SK-N-DZ (cell line): ENCODE measurements around the gene COL6A1.
"Not testable (repeated sequence)": the region's sequence is repeated elsewhere in the genome, so short reads cannot be mapped to it uniquely, and the experiment has no call there.

ENCODE experiments used
- DNase-seq: peaks from one replicate; pipeline ENCODE4 v3.0.0-alpha.2; 2015; ENCODE audit warnings: low spot score

Gene COL6A1

DNA sequence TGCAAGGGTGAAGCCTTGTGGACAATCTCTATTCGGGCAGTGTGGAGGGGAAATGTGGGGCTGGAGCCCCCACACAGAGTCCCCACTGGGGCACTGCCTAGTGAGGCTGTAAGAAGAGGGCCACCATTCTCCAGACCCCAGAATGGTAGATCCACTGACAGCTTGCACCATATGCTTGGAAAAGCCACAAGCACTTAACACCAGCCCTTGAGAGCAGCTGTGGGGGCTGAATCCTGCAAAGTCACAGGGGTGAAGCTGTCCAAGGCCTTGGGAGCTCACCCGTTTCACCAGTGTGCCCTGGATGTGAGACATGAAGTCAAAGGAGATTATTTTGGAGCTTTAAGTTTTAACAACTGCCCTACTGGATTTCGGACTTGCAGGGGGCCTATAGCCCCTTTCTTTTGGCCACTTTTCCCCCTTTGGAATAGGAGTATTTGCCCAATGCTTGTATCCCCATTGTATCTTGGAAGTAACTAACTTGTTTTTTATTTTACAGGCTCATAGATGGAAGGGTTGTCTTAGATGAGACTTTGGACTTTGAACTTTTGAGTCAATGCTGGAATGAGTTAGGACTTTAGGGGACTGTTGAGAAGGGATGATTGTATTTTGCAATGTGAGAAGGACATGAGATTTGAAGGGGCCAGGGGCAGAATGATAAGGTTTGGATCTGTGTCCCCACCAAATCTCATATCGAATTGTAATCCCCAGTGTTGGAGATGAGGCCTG is 16.3 kb upstream of the COL6A1 start:
- DNase-seq = no peak

DNA sequence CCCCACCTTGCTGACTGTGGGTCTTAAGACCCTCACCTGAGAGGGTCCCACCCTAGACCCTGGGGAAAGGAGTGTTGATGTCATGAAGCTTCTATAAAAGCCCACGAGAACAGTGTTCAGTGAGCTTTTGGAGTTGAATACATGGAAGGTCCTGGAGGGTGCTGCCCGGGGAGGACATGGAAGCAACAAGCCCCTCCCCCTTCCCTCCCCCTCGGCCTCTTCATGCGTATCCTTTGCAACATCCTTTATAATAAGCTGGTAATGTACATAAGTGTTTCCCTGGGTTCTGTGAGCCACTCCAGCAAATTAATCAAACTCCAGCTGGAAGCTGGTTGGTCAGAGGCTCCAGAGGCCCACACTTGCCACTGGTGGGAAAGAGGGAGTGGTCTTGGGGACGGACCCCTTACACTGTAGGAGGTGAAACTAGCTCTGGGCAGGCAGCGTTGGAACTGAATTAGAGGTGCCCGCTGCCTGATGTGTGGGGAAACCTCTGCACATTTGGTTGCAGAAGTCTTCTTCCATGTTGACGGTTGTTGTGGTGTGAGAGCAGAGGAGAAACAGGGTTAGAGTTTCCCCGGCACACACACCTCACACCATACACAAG is 14.7 kb upstream of the COL6A1 start:
- no peak for DNase-seq

DNA sequence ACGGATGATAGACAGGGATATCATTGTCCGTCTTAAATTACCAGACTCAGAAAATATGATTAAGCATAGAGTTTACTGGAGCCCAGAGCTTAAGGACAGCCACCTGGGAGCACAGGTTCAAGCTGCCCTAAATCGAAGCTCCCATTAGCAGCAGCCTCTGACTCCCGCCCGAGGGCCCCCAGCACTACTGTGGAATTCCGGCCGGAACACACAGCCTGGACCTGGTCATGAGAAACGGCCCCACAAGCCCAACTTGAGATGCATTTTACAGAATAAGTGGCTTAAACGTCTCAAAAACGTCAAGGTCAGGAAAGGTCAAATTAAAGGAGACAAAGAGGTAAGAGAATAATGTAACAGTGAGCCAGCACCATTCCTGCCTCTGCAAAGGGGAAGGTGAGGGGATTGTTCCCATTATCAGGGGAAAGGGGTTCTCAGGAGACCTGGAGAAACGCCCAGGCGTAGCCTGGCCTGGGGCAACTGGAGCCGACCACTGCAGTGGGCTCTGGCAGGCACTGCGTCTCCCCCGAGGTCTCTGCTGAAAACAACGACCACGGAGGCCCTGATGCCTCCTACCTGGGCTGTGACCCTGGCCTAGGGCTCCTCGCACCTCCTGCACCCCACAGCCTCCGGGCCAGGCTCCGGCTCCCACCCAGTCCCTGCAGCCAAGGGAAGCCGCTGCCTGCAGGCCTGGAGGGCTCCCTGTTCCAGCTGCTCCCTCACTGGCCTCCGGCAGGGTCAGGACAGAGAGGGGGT is 11.5 kb upstream of the COL6A1 start:
- DNase-seq = no peak

DNA sequence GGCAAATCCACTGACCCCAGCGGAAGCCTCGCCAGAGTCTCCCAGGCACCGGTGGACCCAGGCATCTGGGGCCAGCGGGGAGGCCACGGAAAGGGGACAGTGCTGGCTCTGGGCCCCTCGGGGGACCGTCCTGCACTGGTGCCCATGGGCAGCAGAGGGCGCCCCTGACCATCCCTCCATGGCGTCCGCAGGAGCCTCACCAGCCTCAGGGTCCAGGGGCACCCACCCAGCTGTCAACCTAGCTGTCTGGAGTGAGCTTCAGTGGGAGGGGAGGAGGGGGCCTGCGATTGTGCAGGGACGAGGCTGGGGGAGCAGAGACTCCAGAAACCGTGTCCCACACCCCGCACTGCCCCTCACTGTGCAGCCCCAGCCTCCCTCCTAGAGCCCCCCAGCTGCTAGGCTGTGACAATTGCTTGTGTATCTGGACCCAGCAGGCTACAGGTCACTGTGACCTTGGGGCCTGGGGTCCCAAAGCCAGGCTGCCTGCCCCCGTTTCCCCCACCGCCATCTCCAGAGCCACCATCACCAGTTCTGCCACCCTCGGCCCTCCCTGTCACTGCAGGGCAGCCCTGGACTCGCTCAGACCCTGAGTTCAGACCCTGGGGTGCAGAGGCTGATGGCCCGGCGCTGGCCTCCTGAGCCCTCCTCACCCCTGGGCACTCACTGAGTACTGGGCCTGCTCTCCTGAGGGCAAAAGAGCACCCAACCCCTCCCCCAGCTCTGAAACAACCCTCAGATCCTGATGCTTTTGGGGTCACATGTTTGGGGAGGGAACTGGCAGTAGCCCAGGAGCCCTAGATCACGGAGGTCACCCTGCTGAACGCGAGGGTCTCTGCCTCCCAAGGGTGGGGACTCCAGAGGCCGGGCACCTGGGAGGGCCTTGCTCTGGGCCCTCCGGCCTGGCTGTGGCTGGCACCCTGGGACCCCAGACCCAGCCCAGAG is 10.6 kb upstream of the COL6A1 start:
- DNase-seq = peak; percentile 68

- DNase-seq = peak; percentile 67
These were observed 9.8 kb upstream of the COL6A1 start for GRCh38 chr21:45971616-45972352.

DNA sequence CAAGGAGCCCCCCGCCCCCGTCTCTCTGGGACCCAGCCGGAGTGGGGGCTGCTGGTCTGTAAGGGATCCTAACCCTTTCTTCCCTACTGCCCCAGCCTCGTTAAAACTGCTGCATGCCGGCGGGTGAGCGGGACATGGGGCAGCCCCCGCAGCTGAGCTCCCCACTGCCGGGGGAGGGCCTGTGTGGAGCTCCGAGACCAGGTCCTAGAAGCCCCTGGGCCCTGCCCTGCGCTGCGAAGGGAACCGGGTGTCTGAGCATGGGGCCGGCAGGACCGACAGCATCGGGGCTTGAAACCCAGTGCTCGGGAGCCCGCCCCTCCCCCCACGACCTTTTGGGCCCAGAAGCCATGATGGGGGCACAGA is 9.2 kb upstream of the COL6A1 start:
- no peak for DNase-seq

DNA sequence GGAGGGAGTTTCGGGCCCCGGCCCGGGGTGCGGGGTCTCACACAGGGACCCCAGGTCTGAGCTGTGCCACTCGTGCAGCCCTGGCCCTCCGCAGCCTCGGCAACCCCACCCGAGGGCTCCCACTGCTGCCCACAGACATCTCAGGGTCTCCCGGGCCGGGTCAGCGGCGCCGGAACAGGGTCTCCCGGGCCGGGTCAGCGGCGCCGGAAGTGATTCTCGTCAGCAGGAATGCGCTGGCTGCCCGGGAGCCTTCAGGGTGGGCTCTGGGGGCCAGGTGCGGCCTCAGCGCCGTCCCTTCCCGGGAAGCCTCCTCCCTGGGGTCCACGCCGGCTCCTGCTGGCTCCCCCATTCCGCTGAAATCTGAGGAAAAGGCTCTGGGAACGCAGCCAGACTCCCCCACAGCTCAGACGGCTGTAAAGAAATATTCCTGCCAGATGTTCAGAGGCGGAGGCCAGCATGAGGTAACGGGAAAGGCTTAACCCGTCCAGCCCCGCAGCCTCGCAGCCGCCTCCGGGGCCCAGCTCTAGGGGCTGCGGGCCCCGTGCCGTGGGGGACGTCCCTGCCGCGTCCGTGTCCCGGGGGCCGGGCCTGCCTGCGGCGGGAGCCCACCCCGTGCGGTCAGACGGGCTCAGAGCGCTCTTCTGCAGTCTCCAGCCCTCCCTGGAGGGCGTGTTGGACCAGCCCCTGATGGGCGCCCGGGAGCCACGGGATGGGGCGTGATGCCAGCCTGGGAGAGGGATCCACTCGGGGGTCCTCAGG is 8.7 kb upstream of the COL6A1 start:
- DNase-seq = no peak

DNA sequence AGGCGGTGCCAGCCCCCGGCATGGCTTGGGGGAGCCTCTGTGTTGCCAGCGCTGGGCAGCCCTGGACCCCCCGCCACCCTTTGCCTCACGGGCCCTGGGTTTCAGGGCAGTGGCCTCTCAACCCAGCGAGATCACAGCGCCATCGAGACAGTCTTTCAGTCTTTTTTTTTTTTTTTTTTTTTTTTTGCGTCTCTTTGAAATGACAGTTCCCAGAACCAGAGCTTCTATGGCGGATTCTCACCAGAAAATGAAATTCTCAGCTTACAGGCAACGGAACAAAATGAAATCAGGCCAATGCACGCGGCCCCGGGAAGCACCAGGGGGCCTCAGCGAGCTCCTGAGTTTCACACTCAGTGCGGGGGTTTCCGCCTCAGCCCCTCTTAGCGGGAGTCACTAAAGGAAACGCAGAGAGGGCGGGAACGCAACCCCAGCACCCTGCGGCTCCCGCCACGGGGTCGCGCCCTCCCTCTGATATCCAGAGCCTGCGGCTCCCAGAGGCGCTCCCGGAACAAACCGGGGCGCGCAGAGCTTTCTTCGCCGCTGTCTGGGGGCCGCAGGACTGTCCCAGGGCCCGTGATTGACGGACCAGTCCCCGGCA is 8.0 kb upstream of the COL6A1 start:
- peak; percentile 87 for DNase-seq

DNA sequence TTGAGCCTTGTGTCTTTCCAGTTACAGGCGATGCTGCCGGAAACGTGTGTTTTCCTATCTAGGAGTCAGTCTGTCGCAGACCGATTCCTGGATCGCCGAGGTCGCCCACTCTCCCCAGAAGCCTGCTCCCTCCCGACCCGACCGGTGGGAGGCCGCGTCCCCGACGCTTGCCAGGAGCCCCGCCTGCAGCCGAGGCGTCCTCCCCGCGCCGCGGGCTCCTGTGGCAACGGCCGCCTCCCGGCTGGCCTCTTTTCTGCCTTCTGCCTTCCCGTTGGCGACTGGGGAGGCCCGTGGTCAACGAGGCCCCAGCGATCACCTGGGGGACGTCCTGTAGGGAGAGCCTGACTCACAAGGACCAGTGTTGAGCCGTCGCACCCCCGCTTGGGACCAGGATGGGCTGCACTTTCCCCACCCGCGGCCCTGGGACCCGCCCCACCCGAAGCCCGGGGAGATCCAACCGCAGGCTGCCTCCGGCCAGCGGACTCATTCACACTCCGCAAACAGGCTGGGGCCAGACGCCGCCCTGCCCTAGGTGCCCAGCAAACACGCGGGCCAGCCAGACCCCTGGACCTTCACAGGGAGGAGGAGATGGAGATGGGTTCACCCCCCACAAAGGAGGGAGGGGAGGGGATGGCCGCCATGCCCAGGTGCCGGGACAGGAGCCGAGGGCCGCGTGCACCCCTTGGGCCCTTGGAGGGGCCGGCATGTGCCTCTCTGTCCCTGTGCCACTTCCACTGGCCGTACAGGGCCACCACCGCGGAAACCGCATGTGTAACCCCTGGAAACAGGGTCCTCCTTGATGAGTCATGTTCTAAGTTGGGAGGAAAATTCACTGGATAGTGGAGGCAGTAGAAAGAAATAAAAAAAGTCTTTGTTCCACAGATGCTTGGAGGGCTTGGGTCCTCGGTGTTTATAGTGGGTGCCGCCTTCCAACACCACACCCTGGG is 7.2 kb upstream of the COL6A1 start:
- no peak for DNase-seq

GRCh38 chr21:45975020-45975666 is 6.4 kb upstream of the COL6A1 start:
- no peak for DNase-seq

GRCh38 chr21:45975667-45976409 is 5.7 kb upstream of the COL6A1 start:
- not testable (repeated sequence) for DNase-seq

DNA sequence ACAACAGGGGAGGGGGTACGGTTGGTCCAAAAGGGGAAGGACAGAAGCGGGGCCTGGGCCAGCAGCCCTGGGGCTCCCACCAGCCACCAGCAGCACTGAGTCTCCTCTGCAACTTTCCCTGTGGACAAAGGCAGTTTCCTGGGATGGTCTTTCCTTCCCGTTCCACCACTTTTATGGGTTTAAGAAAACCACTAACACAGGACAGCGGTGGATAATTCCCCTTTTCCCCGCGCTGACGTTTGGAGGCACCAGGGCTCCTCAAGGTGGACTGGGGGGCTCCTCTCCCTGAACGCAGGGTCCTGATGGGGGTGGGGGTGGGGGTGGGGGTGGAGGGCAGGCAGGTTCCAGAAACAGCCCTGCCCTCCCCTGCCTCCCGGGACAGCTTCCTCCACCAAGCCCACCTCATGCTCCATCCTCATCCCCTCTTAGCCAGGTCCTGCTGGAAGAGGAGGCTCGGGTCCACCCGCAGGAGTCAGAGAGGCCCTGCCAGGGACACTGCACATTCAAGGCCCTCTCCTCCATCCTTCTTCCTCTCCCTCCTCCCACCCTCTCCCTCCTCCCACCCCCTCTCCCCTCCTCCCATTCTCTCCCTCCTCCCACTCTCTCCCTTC is 4.8 kb upstream of the COL6A1 start:
- no peak for DNase-seq

DNA sequence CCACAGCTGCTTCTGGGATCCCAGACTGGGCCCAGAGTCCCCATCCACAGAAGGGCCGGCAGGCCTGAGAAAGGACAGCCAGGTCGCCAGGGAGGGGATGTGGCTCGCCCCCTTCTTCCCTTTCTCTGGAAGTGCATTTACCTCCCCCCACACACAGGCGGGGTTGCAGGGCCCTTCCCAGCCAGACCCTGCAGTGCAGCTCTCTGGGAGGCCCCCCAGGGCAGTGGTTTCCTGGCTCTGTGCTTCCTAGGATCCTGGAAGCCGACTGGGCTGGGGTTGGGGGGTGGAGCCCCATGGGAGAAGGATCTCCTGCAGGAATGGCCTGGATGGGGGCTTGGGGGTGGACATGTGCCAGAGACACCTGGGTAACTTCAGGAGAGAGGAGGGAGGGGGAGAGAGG is 4.2 kb upstream of the COL6A1 start:
- peak; percentile 77 for DNase-seq

GRCh38 chr21:45979141-45979631 is 2.4 kb upstream of the COL6A1 start:
- DNase-seq = no peak

DNA sequence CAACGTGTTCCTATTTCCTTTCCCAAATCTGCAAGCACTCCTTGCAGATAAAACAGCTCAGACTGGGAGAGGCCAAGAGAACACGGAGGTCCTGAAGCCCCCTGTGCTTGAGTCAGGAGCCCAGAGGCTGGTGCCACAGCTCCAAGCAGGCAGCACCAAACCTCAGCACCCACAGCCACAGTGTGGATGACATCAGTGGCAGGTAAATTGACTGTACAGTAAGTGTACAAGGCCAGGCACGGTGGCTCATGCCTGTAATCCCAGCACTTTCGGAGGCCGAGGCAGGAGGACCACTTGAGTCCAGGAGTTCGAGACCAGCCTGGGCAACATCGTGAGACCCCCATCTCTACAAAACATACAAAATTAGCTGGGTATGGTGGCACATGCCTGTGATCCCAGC is 1.9 kb upstream of the COL6A1 start:
- DNase-seq = no peak

- DNase-seq = no peak
These were observed 1.3 kb upstream of the COL6A1 start for GRCh38 chr21:45980271-45980670.

- DNase-seq = no peak
These were observed 873 bp upstream of the COL6A1 start for GRCh38 chr21:45980697-45981096.
